MCF 10A (cell line): ENCODE results near the gene GSE1. TPM values are rescaled to one million over a fixed set of nuclear protein-coding genes. Genes with fewer than 3 reads are reported as not detected.

Source experiments
- BruUV-seq: library from RNA; stranded (reverse); fragments of 400-500 nt; replicated peaks from 2 replicates; lab custom pipeline; 2021; lab: Mats Ljungman, UMichigan
- CTCF ChIA-PET: fragments of 300-600 bp; sonication (Branson Sonifier 250); formaldehyde crosslinking; extraction: SDS; loops from one replicate; lab custom pipeline; 2021; ENCODE audit warnings: antibody characterized with exemption, inconsistent platforms; lab: Yijun Ruan, JAX
- POLR2A ChIA-PET: fragments of 300-600, 350-650 bp; sonication (Branson Sonifier 250); formaldehyde crosslinking; extraction: SDS; loops from one replicate; lab custom pipeline; 2020; ENCODE audit warnings: antibody characterized with exemption, inconsistent platforms; lab: Yijun Ruan, JAX
- DNase-seq: peaks from one replicate; pipeline ENCODE4 v3.0.0-alpha.2; 2018; ENCODE audit not compliant: unreplicated experiment
- H3K27ac Mint-ChIP-seq: one replicate; pipeline ENCODE4 v1.8.0; 2022; ENCODE audit warnings: mild to moderate bottlenecking, low read depth, mixed read lengths; ENCODE audit not compliant: unreplicated experiment
- H3K27me3 Mint-ChIP-seq: one replicate; pipeline ENCODE4 v1.8.0; 2022; ENCODE audit warnings: mixed read lengths; ENCODE audit not compliant: insufficient read depth, unreplicated experiment
- H3K36me3 Mint-ChIP-seq: one replicate; pipeline ENCODE4 v1.8.0; 2022; ENCODE audit warnings: mild to moderate bottlenecking, moderate library complexity, mixed read lengths; ENCODE audit not compliant: insufficient read depth, unreplicated experiment
- H3K4me1 Mint-ChIP-seq: one replicate; pipeline ENCODE4 v1.8.0; 2022; ENCODE audit warnings: mixed read lengths; ENCODE audit not compliant: insufficient read depth, unreplicated experiment
- H3K4me3 Mint-ChIP-seq: one replicate; pipeline ENCODE4 v1.8.0; 2022; ENCODE audit warnings: mild to moderate bottlenecking, moderate library complexity, mixed read lengths; ENCODE audit not compliant: unreplicated experiment
- H3K9me3 Mint-ChIP-seq: one replicate; pipeline ENCODE4 v1.8.0; 2022; ENCODE audit warnings: mixed read lengths; ENCODE audit not compliant: unreplicated experiment
- CTCF ChIP-seq: fragments of 200-600 bp; IDR thresholded peaks from one replicate; pipeline ENCODE4 v1.8.0; 2022; ENCODE audit warnings: antibody characterized with exemption, mild to moderate bottlenecking; ENCODE audit not compliant: unreplicated experiment
- intact Hi-C: fragments of 100-400 bp; cut with micrococcal nuclease; formaldehyde crosslinking; loops from 2 replicates; pipeline ENCODE4 v1.14.1; 2022
- total RNA-seq: library from RNA; stranded (reverse); gene quantifications from 2 replicates; pipeline ENCODE4 v1.2.3, GENCODE V29; 2022

Gene GSE1
- total RNA-seq, 1 experiment from 2014 or later, result 52.9 TPM

- Mint-ChIP-seq H3K27ac (no peak overlapping the region), H3K36me3 (peaks cover 20% of the 10 kb centered on the region), H3K9me3 (no peaks in the 10 kb centered on the region), H3K27me3 (no peaks in the 10 kb centered on the region), H3K4me1 (no peaks in the 10 kb centered on the region), H3K4me3 (no peak overlapping the region)
- BruUV-seq, result no TSS peak
- intact Hi-C loops, result no loop called here
- no peak for TF ChIP-seq CTCF
- ChIA-PET CTCF (interaction anchor here (0.7 kb wide), 2 partner anchors 410 to 527 kb away, joined by 3 read pairs; no protein-coding TSS in a partner anchor), POLR2A (no interaction called here)
- no peak for DNase-seq
Observed at GRCh38 chr16:85641305-85641704, 28.2 kb downstream of the GSE1 start.

DNA sequence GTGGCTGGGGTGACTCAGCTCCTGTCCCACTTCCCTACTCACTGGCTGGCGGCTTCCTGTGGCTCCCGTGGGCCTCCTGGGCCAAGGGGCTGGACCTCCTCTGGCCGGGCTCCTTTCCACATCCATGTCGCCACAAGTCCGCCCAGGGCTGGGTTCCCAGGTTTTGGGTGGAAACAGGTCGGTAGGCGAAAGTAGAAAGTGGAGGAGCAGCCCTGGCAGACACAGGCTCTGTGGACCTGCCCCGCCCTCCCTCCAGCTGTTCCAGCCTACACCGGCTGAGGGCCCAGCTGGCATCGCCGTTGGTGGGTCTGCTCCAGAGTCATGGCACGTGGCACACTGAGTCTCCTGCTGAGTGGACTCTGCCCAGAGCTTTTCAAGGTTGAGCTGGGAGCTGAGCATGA is 28.7 kb downstream of the GSE1 start:
- no peak for DNase-seq
- POLR2A ChIA-PET, result interaction anchor here (0.8 kb wide), 1 partner anchor 362 kb away, joined by 4 read pairs; no protein-coding TSS in a partner anchor
- no peaks in the 10 kb centered on the region for H3K9me3 Mint-ChIP-seq
- intact Hi-C loops, result no loop called here
- no peak overlapping the region for H3K27ac Mint-ChIP-seq
- TF ChIP-seq CTCF, result no peak
- H3K4me3 Mint-ChIP-seq, result no peak overlapping the region
- no TSS peak for BruUV-seq
- CTCF ChIA-PET, result interaction anchor here (0.6 to 0.7 kb wide), 2 partner anchors 388 to 411 kb away, joined by 3 read pairs; no protein-coding TSS in a partner anchor
- H3K27me3 Mint-ChIP-seq, result no peaks in the 10 kb centered on the region
- H3K36me3 Mint-ChIP-seq, result peaks cover 22% of the 10 kb centered on the region
- H3K4me1 Mint-ChIP-seq, result no peaks in the 10 kb centered on the region

DNA sequence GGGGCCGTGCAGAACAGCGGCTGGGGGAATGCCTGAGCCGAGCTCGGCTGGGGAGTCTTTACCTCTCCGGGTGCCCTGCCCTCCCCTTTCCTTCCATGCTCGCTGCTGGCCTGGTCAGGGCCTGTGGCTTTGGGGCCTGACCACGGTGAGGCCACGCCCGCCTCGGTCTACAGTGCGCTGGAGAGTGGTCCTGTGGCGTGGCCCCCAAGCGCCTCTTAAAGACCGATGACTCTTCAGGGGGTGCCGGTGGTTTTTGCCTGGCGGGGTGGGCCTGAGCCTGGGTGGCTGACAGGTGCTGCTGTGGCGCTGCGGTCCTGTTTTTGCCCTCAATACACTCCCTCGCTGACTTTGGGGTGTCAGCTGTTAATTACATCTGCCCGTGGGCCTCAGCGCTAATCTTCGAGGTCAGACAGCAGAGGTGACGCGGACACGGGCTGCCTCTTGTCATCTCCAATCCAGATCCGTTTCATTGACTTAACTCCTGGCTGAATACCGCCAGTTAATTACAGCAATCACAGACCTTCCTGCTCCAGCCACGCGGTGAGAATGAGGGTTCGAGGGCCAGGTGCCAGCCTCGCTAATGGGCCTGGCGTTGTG is 29.7 kb downstream of the GSE1 start:
- CTCF ChIA-PET, result interaction anchor here (0.6 kb wide), 1 partner anchor 35 kb away, joined by 5 read pairs; no protein-coding TSS in a partner anchor
- Mint-ChIP-seq H3K9me3 (no peaks in the 10 kb centered on the region), H3K4me3 (no peak overlapping the region), H3K27me3 (no peaks in the 10 kb centered on the region), H3K4me1 (no peaks in the 10 kb centered on the region), H3K36me3 (peaks cover 27% of the 10 kb centered on the region), H3K27ac (no peak overlapping the region)
- DNase-seq, result no peak
- BruUV-seq, result no TSS peak
- TF ChIP-seq CTCF, result no peak
- intact Hi-C loops, result no loop called here
- POLR2A ChIA-PET, result no interaction called here

- H3K9me3 Mint-ChIP-seq, result no peaks in the 10 kb centered on the region
- DNase-seq, result no peak
- no TSS peak for BruUV-seq
- POLR2A ChIA-PET, result no interaction called here
- CTCF ChIA-PET, result interaction anchor here (0.6 to 1.4 kb wide), 5 partner anchors 12 to 391 kb away, joined by 3 to 5 read pairs (median 3); no protein-coding TSS in a partner anchor
- no peak for TF ChIP-seq CTCF
- H3K4me1 Mint-ChIP-seq, result no peaks in the 10 kb centered on the region
- H3K4me3 Mint-ChIP-seq, result no peak overlapping the region
- no peak overlapping the region for H3K27ac Mint-ChIP-seq
- no peaks in the 10 kb centered on the region for H3K27me3 Mint-ChIP-seq
- intact Hi-C loops, result no loop called here
- peaks cover 35% of the 10 kb centered on the region for H3K36me3 Mint-ChIP-seq
Observed at GRCh38 chr16:85643631-85644030, 30.5 kb downstream of the GSE1 start.
